GM12891 (cell line): ENCODE measurements around the gene INHA.

Experiments
- PAX5 ChIP-seq: IDR thresholded peaks from 2 replicates; pipeline ENCODE4 v1.6.1; 2011; ENCODE audit warnings: low read length, moderate library complexity, mild to moderate bottlenecking; ENCODE audit not compliant: insufficient read depth, severe bottlenecking
- POLR2A ChIP-seq: IDR thresholded peaks from 2 replicates; pipeline ENCODE4 v1.6.1; 2011; ENCODE audit warnings: low read depth, low read length, control low read depth
- POLR2AphosphoS5 ChIP-seq: IDR thresholded peaks from 2 replicates; pipeline ENCODE4 v1.6.1; 2011; ENCODE audit warnings: low read depth, low read length, control low read depth

GRCh38 chr2:219537657-219538488 lies 34.2 kb upstream of the INHA start:
- TF ChIP-seq POLR2A, result no peak
- no peak for TF ChIP-seq PAX5
- no peak for TF ChIP-seq POLR2AphosphoS5
